HG02759 (cell line): ENCODE data around the gene STUB1.

Experiments used
- ATAC-seq: cut with Tn5 transposase; IDR thresholded peaks from one replicate; pipeline ENCODE4 v1.9.1; 2021; ENCODE audit warnings: mild to moderate bottlenecking, moderate library complexity; ENCODE audit not compliant: unreplicated experiment

The STUB1 gene

DNA sequence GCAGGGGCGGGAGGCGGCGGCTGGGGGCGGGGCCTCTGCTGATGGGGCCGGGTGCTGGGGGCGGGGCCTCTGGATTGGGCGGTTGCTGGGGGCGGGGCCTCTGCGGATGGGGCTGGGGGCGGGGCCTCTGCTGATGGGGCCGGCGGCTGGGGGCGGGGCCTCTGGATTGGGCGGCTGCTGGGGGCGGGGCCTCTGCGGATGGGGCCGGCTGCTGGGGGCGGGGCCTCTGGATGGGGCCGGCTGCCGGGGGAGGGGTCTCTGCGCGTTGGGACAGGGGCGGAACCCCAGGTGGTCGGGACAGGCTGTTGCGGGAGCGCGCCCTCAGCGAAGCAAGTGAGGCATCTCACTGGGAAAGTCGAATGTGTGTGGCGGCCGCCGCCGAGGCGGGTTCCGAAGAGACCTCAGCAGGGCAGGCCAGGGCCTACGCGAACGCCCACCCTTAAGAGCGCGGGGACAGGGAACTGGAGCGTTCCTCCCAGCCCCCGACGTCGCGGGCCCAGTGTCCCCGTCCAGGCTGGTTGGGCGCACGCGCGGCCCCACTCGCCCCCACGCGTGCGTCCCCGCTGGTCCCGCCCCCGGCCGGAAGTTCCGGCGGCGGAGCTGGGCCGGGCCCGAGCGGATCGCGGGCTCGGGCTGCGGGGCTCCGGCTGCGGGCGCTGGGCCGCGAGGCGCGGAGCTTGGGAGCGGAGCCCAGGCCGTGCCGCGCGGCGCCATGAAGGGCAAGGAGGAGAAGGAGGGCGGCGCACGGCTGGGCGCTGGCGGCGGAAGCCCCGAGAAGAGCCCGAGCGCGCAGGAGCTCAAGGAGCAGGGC lies at the start of gene STUB1:
Gene STUB1, plus strand, starts transcription at position 597 of the 811 bp plus-strand sequence. Its CDS starts 116 bp downstream, at position 713.
- ATAC-seq = peak; percentile 57

DNA sequence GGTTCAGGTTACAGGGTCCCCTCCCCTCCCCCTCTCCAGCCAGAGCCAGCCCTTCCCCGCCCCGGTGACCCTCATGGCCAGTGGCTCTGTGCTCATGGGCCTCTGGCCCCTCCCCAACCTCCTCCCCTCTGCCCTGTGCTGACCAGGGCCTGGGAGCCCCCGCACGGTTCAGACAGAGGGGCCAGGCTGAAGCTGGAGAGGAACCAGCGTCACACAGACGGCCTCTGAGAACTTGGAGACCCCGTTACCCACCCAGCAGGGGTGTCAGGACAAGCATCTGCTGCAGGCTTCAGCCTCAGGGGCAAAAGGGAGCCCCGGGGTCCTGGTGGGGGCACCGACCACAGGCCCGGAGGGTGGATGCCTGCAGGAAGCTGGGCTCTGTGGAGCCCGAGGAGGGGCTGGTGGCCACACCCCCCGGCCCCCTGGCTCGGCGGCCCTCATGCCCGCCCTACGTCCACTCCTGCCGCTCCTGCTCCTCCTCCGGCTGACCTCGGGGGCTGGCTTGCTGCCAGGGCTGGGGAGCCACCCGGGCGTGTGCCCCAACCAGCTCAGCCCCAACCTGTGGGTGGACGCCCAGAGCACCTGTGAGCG lies 49.3 kb upstream of the STUB1 start, which contains the start of gene WFIKKN1:
Gene WFIKKN1, plus strand, starts transcription at position 171 of the 591 bp plus-strand sequence. Its CDS starts 269 bp downstream, at position 440.
- no peak for ATAC-seq

DNA sequence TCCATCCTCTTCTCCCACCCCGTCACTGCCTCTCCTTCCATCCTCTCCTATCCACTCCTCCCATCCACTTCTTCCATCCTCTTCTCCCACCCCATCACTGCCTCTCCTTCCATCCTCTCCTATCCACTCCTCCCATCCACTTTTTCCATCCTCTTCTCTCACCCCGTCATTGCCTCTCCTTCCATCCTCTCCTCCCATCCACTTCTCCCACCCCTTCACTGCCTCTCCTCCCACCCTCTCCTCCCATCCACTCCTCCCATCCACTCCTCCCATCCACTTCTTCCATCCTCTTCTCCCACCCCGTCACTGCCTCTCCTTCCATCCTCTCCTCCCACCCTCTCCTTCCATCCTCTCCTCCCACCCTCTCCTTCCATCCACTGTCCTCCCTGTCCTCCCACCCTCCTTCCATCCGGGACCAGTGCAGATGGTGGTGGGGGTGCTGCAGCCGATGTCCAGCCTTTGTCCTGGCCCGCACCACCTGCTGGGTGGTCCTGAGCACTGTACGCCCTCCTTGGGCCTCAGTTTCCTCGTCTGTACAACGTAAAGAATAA lies 48.3 kb upstream of the STUB1 start:
- no peak for ATAC-seq

DNA sequence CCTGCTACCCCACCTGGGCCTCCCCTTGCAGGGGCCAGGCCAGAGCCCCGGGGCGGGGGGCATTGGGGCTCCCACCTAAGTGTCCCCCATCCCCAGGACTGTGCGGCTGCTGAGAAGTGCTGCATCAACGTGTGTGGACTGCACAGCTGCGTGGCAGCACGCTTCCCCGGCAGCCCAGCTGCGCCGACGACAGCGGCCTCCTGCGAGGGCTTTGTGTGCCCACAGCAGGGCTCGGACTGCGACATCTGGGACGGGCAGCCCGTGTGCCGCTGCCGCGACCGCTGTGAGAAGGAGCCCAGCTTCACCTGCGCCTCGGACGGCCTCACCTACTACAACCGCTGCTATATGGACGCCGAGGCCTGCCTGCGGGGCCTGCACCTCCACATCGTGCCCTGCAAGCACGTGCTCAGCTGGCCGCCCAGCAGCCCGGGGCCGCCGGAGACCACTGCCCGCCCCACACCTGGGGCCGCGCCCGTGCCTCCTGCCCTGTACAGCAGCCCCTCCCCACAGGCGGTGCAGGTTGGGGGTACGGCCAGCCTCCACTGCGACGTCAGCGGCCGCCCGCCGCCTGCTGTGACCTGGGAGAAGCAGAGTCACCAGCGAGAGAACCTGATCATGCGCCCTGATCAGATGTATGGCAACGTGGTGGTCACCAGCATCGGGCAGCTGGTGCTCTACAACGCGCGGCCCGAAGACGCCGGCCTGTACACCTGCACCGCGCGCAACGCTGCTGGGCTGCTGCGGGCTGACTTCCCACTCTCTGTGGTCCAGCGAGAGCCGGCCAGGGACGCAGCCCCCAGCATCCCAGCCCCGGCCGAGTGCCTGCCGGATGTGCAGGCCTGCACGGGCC lies 47.5 kb upstream of the STUB1 start:
- no peak for ATAC-seq

DNA sequence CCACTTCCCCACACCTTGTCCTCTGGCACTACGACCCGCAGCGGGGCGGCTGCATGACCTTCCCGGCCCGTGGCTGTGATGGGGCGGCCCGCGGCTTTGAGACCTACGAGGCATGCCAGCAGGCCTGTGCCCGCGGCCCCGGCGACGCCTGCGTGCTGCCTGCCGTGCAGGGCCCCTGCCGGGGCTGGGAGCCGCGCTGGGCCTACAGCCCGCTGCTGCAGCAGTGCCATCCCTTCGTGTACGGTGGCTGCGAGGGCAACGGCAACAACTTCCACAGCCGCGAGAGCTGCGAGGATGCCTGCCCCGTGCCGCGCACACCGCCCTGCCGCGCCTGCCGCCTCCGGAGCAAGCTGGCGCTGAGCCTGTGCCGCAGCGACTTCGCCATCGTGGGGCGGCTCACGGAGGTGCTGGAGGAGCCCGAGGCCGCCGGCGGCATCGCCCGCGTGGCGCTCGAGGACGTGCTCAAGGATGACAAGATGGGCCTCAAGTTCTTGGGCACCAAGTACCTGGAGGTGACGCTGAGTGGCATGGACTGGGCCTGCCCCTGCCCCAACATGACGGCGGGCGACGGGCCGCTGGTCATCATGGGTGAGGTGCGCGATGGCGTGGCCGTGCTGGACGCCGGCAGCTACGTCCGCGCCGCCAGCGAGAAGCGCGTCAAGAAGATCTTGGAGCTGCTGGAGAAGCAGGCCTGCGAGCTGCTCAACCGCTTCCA lies 46.7 kb upstream of the STUB1 start:
- ATAC-seq = no peak

DNA sequence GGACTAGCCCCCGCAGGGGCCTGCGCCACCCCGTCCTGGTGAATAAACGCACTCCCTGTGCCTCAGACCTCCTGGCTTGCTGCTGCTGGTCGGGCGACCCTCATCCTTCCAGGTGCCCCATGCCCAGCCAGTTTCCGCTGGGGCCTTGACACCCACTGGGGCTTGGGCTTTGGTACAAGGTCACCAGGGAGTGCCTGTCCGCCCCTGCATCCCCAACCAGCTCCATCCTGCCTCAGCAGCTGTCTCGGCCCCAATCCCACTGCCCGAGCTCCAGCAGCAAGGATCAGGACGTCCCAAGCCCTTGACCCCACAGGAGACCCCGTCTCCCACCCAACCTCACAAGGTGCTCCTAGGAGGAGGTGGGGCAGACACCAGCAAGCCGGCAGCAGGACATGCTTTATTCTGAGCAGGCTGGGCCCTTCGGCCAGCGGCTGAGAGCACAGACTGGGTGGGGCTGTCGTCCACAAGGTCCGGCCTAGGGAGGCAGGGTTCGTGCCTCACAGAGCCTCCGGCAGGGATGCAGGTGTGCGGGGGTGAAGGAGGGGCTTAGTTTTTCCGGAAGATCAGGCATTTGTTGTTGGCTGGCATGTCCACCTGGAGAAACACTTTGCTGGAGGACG lies 46.0 kb upstream of the STUB1 start:
- no peak for ATAC-seq

DNA sequence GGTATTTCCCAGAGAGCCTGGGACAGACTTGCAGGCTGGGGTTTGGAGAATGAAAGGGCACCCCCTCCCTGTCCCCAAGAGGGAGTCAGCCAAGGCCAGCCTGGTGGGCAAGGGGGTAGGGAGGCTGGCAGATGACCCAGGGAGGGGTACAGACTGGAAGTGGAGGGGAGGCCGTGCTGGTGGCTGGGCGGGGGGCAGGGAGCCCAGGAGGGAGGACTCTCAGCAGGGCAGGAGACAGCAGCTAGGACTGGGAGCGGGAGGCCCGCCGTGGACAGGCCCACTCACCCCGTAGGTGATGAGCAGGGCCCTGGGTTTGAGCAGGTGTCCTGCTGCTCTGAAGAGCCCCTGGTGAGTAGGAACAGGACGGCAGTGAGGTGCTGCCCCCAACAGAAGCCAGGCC lies 45.2 kb upstream of the STUB1 start:
- ATAC-seq = no peak

DNA sequence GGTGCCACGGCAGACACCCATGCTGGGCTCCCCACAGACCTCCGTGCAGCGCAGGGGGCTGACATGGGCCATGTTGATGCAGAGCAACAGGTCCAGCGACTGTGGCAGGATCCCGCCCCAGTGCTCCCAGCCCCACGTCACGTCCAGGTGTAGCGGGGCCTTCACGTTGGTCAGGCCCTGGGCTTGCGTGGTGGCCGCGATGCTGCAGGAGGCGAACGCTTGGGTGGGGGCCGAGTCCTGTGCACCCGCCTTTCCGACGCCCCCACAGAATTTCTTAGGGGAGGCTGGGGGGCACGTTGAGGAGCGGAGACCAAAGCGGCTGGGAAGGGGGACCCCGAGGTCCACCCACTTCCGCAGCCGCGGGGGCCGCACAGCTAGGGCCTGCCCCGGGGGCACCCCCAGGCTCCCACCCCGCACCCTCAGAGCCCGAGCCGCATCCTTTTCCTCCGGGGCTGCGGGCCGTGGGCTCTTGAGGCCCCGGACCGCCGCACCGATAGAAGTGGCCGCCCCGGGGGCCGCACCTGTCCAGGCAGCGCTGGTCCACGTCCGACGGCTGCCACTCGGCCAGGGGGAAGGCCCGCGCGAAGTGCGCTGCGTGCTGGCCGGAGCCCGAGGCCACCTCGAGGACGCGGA lies 44.5 kb upstream of the STUB1 start:
- ATAC-seq = peak; percentile 16

DNA sequence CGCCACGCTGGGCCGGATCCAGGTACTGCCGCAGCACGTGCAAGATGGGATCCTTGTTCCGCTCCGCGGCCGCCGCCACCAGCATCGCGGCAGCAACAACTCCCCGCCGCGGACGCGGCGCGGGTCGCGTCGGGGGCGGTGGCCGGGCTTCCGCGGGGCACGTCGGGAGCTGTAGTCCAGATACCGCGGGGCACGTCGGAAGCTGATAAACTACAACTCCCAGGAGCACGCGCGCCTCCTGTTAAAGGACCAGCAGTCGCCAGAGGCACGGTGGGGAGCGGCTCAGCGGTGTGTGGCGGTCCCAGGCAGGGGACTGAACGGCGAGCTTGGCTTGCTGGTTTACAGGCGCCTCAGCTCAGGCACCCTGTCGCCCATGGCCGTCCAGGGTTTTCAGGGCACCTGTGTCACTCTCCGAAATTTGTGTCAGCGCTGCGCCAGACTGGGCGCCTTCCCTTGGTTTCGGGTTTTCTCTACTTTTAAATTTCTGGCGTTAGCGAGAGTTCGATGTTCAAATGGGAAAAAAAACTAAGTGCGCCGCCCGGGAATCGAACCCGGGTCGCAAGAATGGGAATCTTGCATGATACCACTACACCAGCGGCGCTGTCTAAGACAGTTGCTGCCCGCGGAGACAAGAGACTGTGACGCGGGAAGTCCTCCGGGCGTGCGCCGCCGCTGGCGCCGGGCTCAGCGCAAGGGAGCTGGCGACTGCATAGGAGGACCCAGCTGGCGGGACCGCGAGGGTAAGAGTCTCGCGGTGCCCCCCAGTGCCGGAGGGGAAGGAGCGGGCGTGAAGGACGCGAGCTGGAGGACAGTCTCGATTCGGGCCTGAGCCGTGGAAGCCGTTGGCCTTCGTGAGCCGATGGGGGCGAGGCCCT lies 43.8 kb upstream of the STUB1 start, which contains the start of gene METTL26:
Gene METTL26, minus strand, starts transcription at position 100 of the 875 bp plus-strand sequence. Its CDS starts 15 bp downstream, at position 85.
- peak; percentile 74 for ATAC-seq

DNA sequence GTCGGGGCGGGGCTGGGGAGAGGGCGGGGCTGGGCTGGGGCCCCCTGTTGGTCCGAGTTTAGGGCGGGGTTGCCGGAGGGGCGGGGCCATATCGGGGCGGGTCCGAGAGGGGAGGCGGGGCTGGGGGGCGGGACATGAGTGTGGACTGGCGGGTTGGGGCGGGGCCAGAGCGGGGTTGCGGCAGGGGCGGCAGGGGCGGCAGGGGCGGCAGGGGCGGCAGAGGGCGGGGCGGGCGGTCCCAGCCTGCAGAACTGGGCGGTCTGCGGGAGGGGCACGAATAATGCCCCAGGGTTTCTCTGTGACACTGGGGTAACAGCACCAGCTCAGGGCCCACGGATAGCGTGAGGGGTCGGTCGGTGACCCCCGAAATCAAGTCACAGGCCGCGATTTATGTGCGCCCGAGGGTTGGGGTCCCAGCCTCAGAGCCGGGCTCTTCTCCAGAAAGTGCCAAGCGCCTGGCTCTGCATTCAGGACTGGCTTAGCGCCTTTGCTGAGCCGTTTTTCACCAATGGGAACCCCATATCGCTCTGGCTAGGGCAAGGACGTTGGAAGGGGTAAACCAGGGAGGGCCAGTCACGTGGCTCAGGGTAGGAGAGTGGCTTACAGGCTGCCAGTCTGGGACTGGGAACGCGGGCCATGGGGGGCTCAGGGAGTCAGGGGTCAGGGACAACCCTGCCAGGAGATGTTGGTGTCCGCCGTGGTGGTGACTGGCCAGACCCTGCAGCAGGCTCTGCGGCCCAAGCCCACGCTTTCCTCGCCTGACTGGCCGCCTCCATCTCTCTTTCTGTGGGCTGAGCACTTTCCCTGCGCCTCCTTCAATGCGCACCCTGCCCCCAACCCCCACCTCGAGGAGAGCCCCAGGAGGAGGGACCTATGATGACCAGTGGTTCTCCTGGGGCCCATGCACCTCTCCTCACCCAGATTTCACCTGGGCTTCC lies 42.9 kb upstream of the STUB1 start:
- no peak for ATAC-seq

DNA sequence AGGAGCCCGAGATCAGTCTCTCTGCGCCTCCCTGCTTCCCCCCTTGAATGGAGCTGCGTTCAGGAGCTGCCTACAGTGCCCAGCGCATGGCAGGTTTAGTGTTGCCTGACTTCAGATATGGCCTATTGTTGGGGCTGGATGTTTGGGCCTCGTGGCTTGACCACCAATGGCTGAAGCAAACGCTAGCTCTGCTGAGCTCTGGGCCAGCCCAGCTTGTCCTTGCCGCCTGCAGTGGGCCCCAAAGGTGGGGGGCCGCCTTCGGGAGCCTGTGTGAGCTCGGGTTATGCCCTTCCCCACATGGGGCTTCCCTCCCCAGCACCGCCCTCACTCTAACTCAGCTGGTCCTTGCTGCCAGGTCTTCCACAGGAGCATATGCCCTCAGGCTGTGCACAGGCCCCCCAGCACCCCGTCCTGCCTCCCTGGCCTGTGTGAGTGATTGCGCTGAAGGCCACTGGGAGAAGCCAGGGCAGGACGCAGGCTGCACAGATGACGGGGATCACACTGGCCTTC lies 42.1 kb upstream of the STUB1 start:
- no peak for ATAC-seq

DNA sequence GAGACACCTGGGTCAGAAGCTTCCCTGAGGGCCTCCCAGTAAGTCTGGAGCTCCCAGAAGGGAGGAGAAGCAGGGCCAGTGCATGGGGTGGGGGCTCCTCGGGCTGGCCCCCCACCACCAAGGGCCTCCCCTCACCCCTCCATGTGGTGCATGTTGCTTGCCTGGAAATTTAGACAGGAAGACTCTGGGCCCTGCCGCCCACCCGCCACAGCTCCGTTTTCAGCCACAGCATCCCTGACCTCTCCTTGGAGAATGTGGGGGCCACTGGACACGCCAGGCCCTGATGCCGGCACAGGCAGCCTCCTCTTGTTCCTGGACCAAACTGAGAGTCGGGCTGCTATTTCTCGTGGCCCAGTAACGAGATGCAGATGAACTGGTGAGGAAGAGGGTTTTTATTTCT lies 41.4 kb upstream of the STUB1 start:
- no peak for ATAC-seq

DNA sequence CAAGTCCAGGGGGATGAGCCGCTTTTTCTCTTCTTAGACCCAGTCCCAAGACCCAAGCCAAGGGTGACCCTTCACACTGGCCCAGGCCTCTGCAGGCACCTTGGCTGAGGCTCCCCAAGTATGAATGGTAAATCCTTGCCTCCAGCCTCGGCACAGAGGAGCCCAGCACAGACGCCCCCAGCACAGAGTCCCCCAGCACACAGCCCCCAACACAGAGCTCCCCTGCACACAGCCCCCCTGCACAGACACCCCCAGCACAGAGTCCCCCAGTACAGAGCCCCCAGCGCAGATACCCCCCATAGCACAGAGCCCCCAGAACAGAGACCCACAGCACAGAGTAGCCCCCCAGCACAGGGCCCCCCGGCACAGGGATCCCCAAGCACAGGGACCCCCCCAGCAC lies 39.6 kb upstream of the STUB1 start:
- no peak for ATAC-seq

DNA sequence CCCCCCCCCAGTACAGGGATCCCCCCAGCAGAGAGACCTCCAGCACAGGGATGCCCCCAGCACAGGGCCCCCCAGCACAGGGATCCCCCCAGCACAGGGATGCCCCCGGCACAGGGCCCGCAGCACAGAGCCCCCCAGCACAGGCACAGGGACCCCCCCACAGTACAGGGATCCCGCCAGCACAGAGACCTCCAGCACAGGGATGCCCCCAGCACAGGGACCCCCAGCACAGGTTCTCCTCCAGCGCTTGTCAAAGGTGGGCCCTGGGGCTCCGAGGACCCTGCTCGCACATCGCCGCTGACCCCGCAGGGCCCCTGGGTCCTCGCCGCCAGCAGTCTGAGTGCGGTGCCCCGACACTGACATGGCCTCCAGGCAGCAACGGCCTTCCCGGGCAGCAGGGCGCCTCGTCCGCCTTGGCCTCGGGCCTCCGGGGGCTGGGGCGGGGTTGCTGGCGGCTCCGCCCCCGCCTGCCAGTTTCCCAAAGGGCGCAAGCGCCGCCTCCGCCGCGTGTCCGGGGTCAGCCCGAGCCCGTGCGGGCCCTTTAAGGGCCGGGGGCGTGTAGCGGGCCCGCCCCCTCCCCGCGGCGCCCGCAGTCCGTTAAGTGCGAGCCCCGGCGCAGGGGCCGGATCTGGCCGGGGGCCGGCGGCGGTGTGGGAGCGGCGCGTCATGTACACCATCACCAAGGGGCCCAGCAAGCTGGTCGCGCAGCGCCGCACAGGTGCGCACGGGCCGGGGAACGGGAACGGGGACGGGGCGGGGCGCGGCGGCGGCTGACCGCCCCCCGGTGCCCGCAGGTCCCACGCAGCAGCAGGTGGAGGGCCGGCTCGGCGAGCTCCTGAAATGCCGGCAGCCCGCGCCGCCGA lies 38.7 kb upstream of the STUB1 start, which contains the start of gene MCRIP2:
Gene MCRIP2, plus strand, starts transcription at position 503 of the 863 bp plus-strand sequence. Its CDS starts 164 bp downstream, at position 667.
- peak; percentile 60 for ATAC-seq

DNA sequence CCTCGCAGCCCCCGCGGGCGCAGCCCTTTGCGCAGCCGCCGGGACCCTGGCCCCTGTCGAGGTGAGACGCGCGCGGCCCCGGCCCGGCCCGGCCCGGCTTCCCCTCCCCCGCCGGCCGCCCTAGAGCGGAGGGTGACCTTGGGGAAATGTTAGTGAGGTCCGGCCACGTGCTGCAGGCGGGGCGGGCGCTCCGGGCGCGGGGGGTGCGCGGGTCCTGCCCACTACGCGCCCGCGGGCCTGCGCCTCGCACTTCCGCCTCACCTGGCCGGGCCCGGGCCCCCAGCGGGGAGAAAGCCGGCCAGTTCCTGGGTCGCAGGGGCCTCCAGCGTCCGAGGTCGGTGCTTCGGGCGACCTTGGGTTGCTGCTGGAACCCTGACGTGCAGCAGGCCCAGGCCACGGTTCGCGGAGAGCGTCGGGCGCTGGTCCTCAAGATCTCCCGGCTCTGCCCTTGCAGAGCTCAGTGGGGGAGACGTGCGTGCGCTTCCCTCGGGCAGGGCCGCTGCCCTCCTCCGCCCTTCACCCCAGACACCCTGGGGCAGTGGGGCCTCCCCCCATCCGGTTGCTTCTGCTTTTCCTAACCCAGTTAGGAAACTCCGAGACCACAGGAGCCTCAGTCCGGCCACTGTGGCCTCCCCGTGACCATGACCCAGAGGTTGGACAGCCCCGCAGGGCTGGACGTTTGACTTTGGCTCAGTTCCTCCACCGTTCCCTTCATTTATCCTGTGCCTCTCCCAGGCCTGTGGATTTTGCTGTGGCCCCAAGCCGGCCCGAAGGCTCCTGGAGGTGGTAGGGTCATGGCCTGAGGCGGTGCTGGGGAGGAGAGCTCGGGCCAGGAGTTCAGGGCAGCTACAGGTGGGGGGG lies 37.8 kb upstream of the STUB1 start:
- ATAC-seq = peak; percentile 52
